SH-SY5Y (cell line): ENCODE measurements around the gene SNAPC3.

Source experiments
- GATA2 ChIP-seq: IDR thresholded peaks from 2 replicates; pipeline ENCODE4 v1.6.1; 2011; ENCODE audit warnings: mild to moderate bottlenecking, low read depth, low read length
- GATA3 ChIP-seq: IDR thresholded peaks from 2 replicates; pipeline ENCODE4 v1.6.1; 2011; ENCODE audit warnings: low read depth, mild to moderate bottlenecking, low read length, moderate library complexity

- TF ChIP-seq GATA2 = no peak
- TF ChIP-seq GATA3 = no peak
These were observed 695 bp upstream of the SNAPC3 start for GRCh38 chr9:15421990-15422371.
